Hippocampal formation (tissue), 2 donors: Measurements from ENCODE around the gene FOXA1.

Experiments used
- DNase-seq, 2 donors: peaks; one replicate each; lab custom pipeline; 2025; lab: John Stamatoyannopoulos, UW

Gene FOXA1

DNA sequence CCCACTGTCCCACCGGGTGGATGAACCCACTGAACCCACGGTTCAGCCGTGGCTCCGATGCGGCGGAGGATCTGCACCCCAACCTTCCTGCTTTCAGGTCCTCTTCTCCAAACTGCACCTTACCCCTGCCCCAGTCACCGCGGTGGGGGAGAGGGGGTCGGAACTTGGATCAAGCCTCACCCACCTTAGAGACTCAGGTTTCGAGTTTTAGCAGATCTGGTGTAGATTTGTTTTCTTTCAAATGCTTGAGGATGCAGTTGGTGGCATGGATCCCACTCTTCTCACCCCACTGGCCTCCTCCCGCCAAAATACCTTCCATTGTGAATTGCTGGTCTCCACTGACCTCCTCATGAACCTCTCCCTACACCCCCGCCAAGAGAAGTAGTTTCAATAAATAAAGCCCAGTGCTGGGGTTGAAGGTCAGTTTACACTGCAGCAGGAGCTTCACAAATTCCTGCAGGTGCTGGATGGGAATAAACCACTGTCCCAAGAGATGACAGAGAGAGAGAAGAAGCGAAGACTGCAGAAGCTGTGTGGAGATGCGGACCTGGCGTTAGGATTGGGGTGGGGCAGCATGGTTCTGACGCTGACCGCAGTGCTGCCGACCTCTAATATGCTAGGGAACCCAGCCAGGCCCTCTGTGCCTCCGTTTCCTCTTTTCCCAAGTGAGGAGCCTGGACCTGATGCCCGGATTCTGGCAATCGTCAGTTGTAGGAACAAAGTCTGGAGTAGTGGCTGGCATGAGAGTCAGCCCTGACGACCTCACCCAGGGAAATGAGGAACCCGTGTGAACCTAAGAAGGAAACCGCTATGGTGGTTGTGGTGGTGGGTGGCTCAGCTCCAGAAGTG is 7.8 kb upstream of the FOXA1 start:
- DNase-seq: no peak

DNA sequence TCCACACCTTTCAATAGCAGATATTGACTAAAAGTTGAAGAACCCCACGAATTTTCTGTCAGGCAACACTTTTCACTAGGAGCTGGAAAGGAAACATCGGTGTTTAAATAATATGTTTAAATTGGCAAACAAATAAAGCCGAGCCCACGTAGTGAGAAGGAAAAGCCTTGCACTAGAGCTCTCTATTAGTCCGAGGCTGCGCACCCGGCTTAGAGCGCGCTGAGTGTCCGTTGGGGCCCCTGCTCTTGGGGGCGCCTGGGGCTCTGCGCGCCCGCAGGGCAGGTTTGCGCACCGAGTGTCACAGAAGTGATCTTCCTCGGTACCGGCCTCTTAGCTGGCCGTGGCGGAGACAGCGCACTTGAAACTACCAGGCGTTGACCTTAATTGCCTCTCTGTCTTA is 6.8 kb upstream of the FOXA1 start:
- DNase-seq: no peak

DNA sequence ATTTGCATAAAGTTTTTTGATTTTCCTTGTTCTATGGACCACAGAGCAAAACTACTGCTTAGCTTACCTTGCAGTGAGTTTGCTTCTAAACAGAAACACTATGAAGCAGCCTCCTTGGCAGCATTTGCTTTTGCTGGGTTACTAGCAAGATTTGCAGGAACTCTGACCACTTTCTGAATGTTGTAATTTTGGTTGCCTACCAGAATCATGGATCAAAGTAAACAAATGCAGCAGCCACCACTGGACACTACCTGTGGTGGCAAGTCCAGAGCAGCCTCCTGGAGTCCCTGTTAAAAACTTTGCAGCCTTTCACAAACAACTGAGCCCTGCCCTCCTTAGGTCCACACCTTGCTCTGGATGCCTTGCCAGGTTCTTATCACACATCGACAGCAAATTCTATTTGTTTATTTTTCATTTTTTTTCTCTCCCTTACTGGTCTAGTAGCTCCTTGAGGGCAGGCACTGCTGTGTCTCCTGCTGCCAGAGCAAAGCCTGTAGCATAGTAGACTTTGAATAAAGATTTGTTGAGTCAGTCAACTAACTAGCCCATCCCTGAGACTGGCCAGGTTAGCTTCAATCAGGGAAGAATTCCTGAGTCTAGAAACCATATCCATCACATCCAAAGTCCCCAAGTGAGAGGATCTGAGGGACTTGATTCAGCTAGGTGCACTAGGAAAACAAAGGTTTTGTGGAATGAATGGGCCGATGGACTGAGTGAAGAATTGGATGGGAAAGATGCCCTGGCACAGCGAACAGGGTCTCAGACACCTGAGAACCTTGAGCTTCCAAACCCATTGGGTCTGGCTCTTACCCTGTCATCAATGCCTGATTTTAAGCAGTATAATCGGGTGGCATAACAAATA is 6.1 kb upstream of the FOXA1 start:
- no peak for DNase-seq

DNA sequence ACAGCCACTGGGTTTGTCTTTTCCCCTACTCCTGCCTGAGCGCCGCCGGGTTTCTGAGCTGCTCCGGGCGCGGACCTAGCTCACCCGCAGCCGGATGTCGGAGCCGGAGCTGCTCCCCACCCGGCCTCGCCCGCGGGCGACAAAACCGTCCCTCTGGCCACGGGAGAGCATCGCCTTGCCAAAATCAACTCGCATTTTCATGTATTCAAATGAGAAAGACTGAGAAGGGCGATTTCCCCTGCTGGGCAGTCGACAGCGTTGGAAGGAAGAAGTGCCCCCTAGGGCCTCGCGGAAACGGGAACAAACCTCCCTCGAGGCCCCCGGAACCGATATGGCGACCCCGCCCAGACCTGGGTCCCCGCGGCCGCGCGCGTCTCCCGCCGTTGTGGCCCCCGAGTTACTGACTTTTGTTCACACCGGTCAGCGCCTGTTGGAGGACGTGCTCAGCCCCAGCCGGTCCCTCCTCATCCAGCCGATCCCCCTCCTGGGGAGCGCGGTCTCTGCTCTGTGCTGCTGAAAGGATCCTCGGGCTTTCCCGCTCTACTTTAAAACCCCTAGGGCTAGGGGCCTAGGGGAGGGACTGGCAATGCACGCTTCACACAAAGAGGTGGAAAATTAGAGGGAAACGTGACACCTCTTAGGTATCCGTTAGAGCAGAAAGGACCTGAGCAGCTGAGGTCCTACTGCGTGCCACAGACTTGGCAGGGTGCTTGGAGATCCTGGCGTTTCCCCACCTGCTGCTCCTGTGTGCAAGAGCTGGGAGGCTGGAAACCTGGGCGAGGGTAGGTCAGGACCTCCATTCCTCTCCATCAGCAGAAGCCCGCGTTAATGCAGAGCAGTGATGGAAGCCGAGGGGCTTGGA is 4.7 kb upstream of the FOXA1 start:
- DNase-seq: no peak

DNA sequence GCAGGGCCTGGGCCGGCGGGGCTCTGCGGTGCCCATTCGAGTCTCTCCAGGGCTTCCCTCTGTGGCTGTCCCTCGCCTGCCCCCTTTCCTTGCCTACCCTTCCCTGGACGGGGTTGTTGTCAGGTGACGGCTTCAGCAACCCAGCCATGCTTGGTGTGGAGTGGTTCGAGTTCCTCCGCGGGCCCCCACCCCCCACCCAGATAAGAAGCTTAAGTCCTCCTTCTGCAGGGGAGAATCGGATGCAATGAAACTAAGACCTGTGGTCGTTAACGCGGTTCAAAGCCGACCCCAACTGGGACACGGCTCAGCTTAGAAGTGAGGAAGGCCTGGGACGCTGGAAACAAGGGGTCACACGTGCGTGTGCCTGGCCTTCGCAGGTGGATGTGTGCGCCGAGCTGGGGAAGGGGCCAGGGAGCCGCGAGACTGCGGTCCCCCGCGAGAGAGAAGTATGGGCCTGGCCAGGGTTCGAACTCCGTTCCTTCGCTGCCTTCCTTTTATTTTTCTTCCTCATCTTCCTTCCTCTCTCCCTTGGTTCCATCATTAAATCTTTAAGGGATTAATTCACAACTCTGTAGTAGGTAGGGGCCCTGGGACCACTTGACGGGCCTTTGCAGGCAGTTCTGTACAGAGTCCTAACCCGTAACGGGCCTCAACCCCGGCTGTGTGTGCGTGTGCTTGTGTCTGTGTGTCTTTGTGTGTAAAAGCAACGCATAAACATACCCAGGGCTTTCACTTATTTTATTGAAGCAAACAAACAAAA is 3.9 kb upstream of the FOXA1 start:
- DNase-seq: no peak

DNA sequence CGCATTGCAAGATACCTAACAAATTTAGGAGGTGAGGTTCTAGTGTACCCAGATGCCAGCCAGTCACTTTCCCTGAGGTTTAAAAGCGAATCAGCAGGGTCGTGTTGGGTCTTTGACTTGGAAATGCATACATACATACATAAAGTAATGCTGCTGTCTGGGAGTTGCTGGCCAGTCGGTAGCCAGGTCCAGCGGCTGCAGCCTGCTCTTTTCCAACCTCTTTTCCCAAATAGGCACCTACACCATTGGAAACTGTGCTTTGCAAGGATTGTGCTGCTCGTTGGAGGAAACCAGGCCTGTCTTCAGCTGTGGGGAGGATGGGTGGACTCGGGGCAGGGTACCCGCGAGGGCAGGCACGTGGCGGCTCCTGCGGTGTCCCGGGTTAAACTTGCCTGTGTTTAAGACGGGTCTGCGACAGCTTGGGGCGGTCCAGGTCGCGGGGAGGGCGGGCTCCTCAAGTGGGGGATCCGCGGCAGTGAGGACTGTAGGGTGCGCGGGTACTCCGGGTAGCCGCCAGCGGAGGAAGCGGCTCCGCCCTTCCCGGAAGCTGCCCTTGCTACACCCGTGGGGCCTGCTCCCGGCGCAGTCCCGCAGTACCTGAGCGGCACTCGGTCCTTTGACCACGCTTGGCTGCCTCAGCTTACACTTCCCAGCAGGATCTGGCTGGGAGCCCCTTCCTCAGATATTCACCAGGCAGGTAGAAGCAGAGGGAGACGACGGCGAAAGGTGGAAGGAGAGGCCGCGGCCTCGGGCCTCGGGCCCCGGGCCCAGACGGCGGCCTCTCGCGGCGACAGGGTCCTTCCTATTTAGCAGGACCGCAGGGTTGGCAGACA is 3.1 kb upstream of the FOXA1 start:
- no peak for DNase-seq

DNA sequence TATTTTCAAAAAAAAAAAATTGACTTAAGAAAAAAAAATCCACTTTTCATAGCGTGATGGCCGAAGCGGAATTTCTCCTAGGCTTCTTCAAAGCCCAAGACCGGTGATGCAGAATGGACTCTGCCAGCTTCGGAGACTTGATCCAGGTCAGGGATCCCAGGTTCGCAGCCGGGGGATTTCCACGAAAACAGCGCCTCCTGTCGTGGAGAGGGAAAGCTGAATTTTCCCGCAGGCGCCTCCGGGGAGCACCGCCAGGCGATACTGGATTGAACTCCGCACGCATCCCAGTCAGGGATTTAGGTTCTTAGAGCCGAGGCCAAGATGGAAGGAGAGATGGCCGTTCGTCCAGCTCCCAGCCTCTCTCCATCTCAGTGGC is 2.5 kb upstream of the FOXA1 start:
- no peak for DNase-seq

DNA sequence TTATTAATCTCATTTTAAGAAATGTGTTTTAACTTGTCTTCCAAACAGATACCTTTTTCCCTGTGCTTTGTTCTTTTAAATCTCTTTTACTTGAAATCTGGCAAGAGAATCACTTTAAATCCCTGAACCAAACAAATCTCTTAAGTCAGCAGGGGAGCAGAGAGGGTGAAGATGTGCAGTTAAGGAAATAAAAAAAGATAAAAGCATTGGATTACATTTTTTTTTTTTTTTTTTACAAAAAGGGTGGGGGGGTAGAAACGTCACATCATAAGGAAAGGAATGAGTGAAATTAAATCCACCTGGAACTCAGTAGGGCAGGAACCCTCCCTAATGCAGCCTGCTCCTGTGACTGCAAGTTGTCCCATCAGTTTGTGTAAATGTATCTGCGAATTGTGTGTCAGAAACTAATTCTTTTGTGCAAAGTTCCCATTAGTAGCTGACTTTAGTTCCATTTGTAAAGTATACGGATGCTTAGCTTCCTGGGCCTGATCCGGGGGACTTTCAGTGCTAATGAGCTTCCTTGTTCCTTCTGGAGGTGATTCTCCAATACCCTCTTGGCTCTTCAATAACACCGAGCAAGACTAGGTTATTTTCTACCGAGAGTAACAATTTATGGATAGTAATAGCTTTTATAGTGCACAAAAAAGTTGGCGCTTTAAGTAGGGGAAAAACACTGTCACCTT is 1.9 kb upstream of the FOXA1 start:
- no peak for DNase-seq

DNA sequence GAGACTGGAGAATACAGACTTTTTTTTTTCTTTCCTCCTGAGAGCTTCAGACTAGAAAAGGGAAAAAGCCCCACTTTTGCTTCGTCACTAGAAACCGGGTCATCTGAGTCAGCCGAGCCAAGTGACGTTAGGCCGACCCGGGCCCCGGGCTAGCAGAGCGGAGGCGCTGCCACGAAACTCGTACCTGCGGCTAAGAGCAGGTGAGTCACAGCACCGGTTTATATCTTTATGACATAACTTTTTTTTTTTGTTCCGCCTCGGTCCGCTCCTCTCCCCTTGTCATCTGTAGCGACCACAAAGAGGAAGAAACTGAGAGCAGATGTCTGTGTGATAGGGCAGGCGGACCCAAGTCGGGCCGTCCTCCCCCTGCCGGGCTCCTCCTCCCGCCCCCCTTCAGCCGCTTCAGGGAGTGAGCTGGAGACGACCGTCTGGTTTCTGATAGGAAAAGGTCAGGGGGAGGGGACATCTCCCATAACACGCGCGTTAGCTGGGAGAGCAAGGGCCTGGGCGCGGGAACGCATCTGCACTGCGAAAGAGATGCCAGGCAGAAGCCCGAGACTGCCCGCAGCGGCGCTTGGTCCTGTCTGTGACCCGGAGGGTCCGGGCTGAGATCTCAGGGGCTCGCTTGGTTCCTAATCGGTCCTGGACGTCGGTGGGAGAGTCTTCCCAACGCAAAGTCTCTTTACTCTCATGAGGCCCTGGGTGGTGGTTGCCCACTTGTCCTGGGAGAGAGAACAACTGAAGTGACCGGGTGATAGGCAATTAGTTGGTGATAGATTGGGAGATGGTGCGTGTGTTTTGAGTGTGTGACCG is 966 bp upstream of the FOXA1 start:
- no peak for DNase-seq

DNA sequence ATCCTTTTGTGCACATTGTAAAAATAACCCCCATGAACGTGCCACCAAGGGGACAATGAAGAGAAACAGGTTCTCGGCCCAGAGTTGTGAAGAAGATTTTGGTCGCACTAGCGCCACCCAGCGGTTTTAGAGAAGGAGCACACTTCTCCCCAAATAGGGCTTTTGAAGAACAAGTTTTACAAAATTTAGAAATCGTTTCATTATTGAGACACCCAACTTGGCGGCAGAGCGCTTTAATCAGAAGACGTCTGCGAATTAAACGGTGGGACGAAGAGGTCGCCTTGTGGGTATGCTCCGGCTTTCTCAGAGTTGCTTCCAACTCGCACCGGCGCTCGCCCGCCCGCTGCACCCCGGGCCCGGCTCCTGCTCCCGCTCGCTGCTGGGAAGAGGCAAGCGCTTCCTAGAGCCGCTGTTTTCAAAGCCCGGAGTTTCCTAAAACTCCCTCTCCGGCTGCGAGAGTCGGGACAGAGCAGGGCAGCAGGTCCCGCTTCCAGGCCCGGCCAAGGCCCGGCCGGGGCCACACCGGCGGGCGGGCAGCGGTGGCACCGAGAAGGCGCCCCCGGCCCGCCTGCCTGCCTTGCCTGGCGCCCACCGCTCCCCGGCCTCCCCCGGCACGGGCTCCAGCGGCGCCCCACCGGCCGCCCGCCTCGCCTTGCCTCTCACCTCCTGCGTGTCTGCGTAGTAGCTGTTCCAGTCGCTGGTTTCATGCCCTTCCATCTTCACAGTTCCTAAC is 645 bp downstream of the FOXA1 start:
- DNase-seq: no peak

DNA sequence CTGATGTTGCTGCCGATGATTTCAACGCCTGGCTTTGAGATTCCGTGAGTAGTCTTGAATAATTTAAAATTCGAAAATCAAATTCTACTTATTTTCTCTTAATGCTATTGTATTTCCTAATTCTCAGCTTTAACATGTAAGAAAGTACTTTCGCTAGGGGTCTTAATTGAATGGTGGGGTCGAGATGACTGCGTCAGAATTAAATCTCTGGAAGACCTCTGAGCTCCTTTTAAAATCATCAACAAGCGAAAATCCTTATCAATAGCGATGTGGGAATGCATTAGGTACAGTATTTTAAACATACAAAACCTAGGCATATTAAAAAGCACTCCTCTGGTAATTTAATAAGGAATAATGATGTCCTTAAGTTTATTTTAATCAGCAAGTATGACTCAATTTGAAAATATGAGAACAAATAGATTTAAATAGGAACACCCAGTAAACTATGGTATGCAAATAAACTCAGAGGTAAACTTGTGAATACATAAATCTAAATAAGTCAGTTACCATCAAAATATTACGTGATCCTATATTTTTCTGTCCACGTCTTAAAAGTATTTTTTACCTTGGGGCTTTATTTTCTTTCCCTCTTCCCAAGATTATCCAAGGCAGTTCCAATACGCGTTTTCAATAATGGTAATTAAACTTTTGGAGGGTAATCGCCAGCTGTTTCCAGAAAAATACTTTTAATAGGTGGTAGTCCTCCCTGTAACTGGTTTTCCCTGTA is 1.4 kb downstream of the FOXA1 start:
- DNase-seq: no peak

DNA sequence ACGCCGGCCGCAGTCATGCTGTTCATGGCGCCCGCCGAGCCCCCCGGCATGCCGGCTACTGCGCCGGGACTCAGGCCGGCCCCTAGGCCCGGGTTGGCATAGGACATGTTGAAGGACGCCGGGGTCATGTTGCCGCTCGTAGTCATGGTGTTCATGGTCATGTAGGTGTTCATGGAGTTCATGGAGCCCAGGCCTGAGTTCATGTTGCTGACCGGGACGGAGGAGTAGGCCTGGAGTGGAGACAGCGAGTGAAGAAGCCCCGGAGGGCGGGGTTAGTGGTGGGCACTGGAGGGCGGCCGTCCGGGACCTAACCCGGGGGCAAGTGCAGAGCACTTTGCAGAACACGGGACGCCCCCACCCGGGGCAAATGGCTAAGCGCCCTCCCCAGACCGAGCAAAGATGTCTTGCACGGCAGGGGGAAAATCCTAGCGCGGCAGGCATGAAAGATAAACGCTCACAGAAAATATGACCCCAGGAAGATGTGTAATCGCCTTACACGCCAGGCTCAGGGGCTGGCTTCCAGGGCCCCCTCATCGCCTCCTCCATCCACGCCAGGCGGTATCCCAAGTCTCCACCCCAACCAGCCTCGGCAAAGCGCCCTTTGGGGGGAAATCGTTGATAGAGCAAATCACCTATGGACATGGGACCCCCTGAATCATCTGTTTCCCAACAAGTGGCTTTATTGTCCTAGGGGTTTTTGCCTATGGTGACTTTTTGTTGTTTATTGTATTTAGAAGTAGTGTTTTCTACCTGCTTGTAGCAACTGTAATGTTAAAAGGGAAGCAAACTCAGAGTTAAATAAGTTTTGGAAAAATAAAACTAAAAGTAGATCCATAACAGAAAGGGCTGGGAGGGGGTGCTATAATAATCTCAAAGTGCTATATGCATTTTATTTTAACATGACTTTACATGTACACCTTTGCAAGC is 2.3 kb downstream of the FOXA1 start:
- no peak for DNase-seq

DNA sequence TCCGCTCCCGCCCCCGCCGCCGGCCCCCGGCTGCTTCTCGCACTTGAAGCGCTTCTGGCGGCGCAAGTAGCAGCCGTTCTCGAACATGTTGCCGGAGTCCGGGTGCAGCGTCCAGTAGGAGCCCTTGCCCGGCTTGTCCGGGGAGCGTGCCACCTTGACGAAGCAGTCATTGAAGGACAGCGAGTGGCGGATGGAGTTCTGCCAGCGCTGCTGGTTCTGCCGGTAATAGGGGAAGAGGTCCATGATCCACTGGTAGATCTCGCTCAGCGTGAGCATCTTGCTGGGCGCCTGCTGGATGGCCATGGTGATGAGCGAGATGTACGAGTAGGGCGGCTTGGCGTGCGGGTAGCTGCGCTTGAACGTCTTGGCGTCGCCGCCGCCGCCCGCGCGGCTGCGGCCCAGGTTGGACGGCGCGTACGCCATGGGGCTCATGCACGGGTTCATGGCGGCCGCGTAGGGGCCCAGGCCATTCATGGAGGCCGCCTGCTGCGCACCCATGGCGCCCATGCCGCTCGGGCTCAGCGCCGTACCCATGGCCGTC is 3.0 kb downstream of the FOXA1 start:
- no peak for DNase-seq

DNA sequence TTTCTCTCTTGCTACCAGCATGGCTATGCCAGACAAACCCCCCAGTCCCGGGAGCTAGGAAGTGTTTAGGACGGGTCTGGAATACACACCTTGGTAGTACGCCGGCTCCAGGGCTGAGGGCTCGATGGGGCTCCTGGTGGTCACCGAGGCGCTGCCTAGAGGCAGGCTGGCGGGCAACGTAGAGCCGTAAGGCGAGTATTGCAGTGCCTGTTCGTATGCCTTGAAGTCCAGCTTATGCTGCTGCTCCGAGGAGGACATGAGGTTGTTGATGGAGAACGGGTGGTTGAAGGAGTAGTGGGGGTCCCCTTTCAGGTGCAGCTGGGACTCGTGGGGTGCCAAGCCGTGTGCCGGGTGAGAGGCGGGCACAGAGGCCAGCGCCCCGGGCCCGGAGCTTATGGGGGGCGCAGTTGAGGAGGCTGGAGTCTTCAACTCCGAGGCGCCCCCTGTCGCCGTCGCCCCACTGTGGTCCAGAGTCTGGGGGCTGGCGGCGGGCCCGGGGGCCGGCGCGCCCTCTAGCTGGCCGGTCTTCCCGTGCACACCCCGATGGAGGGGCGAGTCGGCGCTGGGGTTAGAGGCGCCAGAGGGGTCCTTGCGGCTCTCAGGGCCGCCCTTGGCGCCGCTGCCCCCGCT is 3.6 kb downstream of the FOXA1 start:
- DNase-seq: no peak

DNA sequence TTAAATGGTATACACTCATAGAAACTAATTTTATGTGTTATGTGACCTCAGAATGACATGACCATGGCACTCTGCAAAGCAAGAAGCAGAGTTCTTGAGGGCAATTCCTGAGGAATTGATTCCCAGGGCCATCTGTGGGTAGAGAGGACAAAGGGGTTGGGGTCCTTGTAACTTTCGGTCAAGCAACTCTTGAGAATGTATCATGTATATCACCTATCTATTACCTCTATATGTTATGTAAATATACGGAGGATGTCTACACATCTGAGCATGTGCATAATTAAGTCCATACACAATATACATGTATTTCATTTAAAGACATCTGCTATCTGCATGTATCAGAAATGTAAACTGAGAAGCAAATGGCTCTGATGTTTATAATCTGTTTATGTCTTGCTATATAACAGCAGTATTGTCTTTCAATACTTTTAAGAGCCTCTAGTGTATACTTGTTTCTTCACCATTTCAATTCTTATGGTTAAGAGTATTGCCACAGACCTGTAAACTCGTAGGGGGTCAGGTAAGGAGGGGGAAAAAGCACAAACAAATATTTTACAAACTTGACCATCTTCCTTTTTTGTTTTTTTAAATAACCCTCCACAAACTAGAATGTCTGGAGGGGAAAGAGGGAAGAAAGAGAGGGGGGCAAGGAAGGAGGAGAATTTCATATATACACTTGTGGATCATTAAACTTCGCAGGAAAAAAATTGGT is 4.5 kb downstream of the FOXA1 start:
- DNase-seq: no peak
